Measurements from ENCODE around the gene WNT3A. TPM values are rescaled to one million over a fixed set of nuclear protein-coding genes. Genes with fewer than 3 reads are reported as not detected.

The WNT3A gene
- polyA plus RNA-seq, 2 donors = 0.69 to 1.3 TPM

GRCh38 chr1:228066891-228067654 is 60.3 kb downstream of the WNT3A start:
- H3K27me3 ChIP-seq (ENCODE audit: control insufficient read depth in 1 of 2, insufficient read depth in 2 of 2, low read length in 2 of 2) = no peaks in the 10 kb centered on the region
- 42 to 50% methylated on average over 10 of the region's 10 CpGs for WGBS, 2 donors
- no peaks in the 10 kb centered on the region for H3K9me3 ChIP-seq (ENCODE audit: control insufficient read depth in 2 of 2, insufficient read depth in 1 of 2, low read depth in 1 of 2, low read length in 1 of 2)

GRCh38 chr1:228068359-228068758 is 61.6 kb downstream of the WNT3A start:
- Histone ChIP-seq H3K4me3 (ENCODE audit: low read depth in 1 of 2, low read length in 2 of 2) (no peak overlapping the region), H3K9me3 (ENCODE audit: control insufficient read depth in 2 of 2, insufficient read depth in 1 of 2, low read depth in 1 of 2, low read length in 1 of 2) (no peaks in the 10 kb centered on the region), H3K27ac (ENCODE audit: low read depth in 2 of 2, low read length in 1 of 2) (no peak overlapping the region), H3K4me1 (ENCODE audit: control insufficient read depth in 2 of 2, insufficient read depth in 2 of 2, low read length in 1 of 2) (no peaks in the 10 kb centered on the region), H3K36me3 (ENCODE audit: control insufficient read depth in 2 of 2, insufficient read depth in 2 of 2, low read length in 1 of 2) (no peaks in the 10 kb centered on the region), H3K27me3 (ENCODE audit: control insufficient read depth in 1 of 2, insufficient read depth in 2 of 2, low read length in 2 of 2) (no peaks in the 10 kb centered on the region)
- 73 to 79% methylated on average over 7 of the region's 7 CpGs for WGBS, 2 donors

More at GRCh38 chr1:228066891-228067654, 60.3 kb downstream of the WNT3A start:
- no peak overlapping the region for H3K27ac ChIP-seq (ENCODE audit: low read depth in 2 of 2, low read length in 1 of 2)
- no peaks in the 10 kb centered on the region for H3K4me1 ChIP-seq (ENCODE audit: control insufficient read depth in 2 of 2, insufficient read depth in 2 of 2, low read length in 1 of 2)
- H3K36me3 ChIP-seq (ENCODE audit: control insufficient read depth in 2 of 2, insufficient read depth in 2 of 2, low read length in 1 of 2) = no peaks in the 10 kb centered on the region
- H3K4me3 ChIP-seq (ENCODE audit: low read depth in 1 of 2, low read length in 2 of 2) = no peak overlapping the region

- H3K4me3 ChIP-seq (ENCODE audit: low read depth in 1 of 2, low read length in 2 of 2) = no peak overlapping the region
- H3K36me3 ChIP-seq (ENCODE audit: control insufficient read depth in 2 of 2, insufficient read depth in 2 of 2, low read length in 1 of 2) = no peaks in the 10 kb centered on the region
- no peaks in the 10 kb centered on the region for H3K4me1 ChIP-seq (ENCODE audit: control insufficient read depth in 2 of 2, insufficient read depth in 2 of 2, low read length in 1 of 2)
- H3K27me3 ChIP-seq (ENCODE audit: control insufficient read depth in 1 of 2, insufficient read depth in 2 of 2, low read length in 2 of 2) = no peaks in the 10 kb centered on the region
- no peak overlapping the region for H3K27ac ChIP-seq (ENCODE audit: low read depth in 2 of 2, low read length in 1 of 2)
- 44 to 53% methylated on average over 2 of the region's 2 CpGs for WGBS, 2 donors
- no peaks in the 10 kb centered on the region for H3K9me3 ChIP-seq (ENCODE audit: control insufficient read depth in 2 of 2, insufficient read depth in 1 of 2, low read depth in 1 of 2, low read length in 1 of 2)
Measured at GRCh38 chr1:228070173-228070572, 63.4 kb downstream of the WNT3A start.

GRCh38 chr1:228070851-228071250 is 64.1 kb downstream of the WNT3A start:
- Histone ChIP-seq H3K27ac (ENCODE audit: low read depth in 2 of 2, low read length in 1 of 2) (no peak overlapping the region), H3K27me3 (ENCODE audit: control insufficient read depth in 1 of 2, insufficient read depth in 2 of 2, low read length in 2 of 2) (no peaks in the 10 kb centered on the region), H3K36me3 (ENCODE audit: control insufficient read depth in 2 of 2, insufficient read depth in 2 of 2, low read length in 1 of 2) (no peaks in the 10 kb centered on the region), H3K4me3 (ENCODE audit: low read depth in 1 of 2, low read length in 2 of 2) (no peak overlapping the region), H3K9me3 (ENCODE audit: control insufficient read depth in 2 of 2, insufficient read depth in 1 of 2, low read depth in 1 of 2, low read length in 1 of 2) (no peaks in the 10 kb centered on the region), H3K4me1 (ENCODE audit: control insufficient read depth in 2 of 2, insufficient read depth in 2 of 2, low read length in 1 of 2) (no peaks in the 10 kb centered on the region)
- 56 to 71% methylated on average over 3 of the region's 3 CpGs for WGBS, 2 donors

- Histone ChIP-seq H3K27me3 (ENCODE audit: control insufficient read depth in 1 of 2, insufficient read depth in 2 of 2, low read length in 2 of 2) (no peaks in the 10 kb centered on the region), H3K4me3 (ENCODE audit: low read depth in 1 of 2, low read length in 2 of 2) (no peak overlapping the region), H3K9me3 (ENCODE audit: control insufficient read depth in 2 of 2, insufficient read depth in 1 of 2, low read depth in 1 of 2, low read length in 1 of 2) (no peaks in the 10 kb centered on the region), H3K36me3 (ENCODE audit: control insufficient read depth in 2 of 2, insufficient read depth in 2 of 2, low read length in 1 of 2) (no peaks in the 10 kb centered on the region), H3K27ac (ENCODE audit: low read depth in 2 of 2, low read length in 1 of 2) (no peak overlapping the region), H3K4me1 (ENCODE audit: control insufficient read depth in 2 of 2, insufficient read depth in 2 of 2, low read length in 1 of 2) (no peaks in the 10 kb centered on the region)
- 48 to 55% methylated on average over 7 of the region's 7 CpGs for WGBS, 2 donors
Measured at GRCh38 chr1:228071839-228072657, 65.2 kb downstream of the WNT3A start.

GRCh38 chr1:228072658-228073043 is 65.9 kb downstream of the WNT3A start:
- no peaks in the 10 kb centered on the region for H3K27me3 ChIP-seq (ENCODE audit: control insufficient read depth in 1 of 2, insufficient read depth in 2 of 2, low read length in 2 of 2)
- 56 to 59% methylated on average over 5 of the region's 5 CpGs for WGBS, 2 donors
- H3K9me3 ChIP-seq (ENCODE audit: control insufficient read depth in 2 of 2, insufficient read depth in 1 of 2, low read depth in 1 of 2, low read length in 1 of 2) = no peaks in the 10 kb centered on the region
- no peaks in the 10 kb centered on the region for H3K36me3 ChIP-seq (ENCODE audit: control insufficient read depth in 2 of 2, insufficient read depth in 2 of 2, low read length in 1 of 2)
- H3K27ac ChIP-seq (ENCODE audit: low read depth in 2 of 2, low read length in 1 of 2) = no peak overlapping the region
- H3K4me1 ChIP-seq (ENCODE audit: control insufficient read depth in 2 of 2, insufficient read depth in 2 of 2, low read length in 1 of 2) = no peaks in the 10 kb centered on the region
- H3K4me3 ChIP-seq (ENCODE audit: low read depth in 1 of 2, low read length in 2 of 2) = no peak overlapping the region

- 60 to 63% methylated on average over 23 of the region's 23 CpGs for WGBS, 2 donors
- Histone ChIP-seq H3K27ac (ENCODE audit: low read depth in 2 of 2, low read length in 1 of 2) (no peak overlapping the region), H3K27me3 (ENCODE audit: control insufficient read depth in 1 of 2, insufficient read depth in 2 of 2, low read length in 2 of 2) (no peaks in the 10 kb centered on the region), H3K9me3 (ENCODE audit: control insufficient read depth in 2 of 2, insufficient read depth in 1 of 2, low read depth in 1 of 2, low read length in 1 of 2) (no peaks in the 10 kb centered on the region), H3K36me3 (ENCODE audit: control insufficient read depth in 2 of 2, insufficient read depth in 2 of 2, low read length in 1 of 2) (no peaks in the 10 kb centered on the region), H3K4me3 (ENCODE audit: low read depth in 1 of 2, low read length in 2 of 2) (no peak overlapping the region), H3K4me1 (ENCODE audit: control insufficient read depth in 2 of 2, insufficient read depth in 2 of 2, low read length in 1 of 2) (no peaks in the 10 kb centered on the region)
Measured at GRCh38 chr1:228073061-228073856, 66.5 kb downstream of the WNT3A start.

- WGBS, 2 donors = 44% methylated on average over 16 of the region's 16 CpGs
- no peaks in the 10 kb centered on the region for H3K36me3 ChIP-seq (ENCODE audit: control insufficient read depth in 2 of 2, insufficient read depth in 2 of 2, low read length in 1 of 2)
- H3K27ac ChIP-seq (ENCODE audit: low read depth in 2 of 2, low read length in 1 of 2) = no peak overlapping the region
- peak overlapping the region in 1 of 2 donors; percentile 11 for H3K4me3 ChIP-seq (ENCODE audit: low read depth in 1 of 2, low read length in 2 of 2)
- H3K9me3 ChIP-seq (ENCODE audit: control insufficient read depth in 2 of 2, insufficient read depth in 1 of 2, low read depth in 1 of 2, low read length in 1 of 2) = no peaks in the 10 kb centered on the region
- no peaks in the 10 kb centered on the region for H3K27me3 ChIP-seq (ENCODE audit: control insufficient read depth in 1 of 2, insufficient read depth in 2 of 2, low read length in 2 of 2)
- no peaks in the 10 kb centered on the region for H3K4me1 ChIP-seq (ENCODE audit: control insufficient read depth in 2 of 2, insufficient read depth in 2 of 2, low read length in 1 of 2)
Measured at GRCh38 chr1:228073857-228074545, 67.2 kb downstream of the WNT3A start.

Measured in esophagus (tissue), 2 donors.